Ishikawa (cell line): Measurements from ENCODE around the gene ACAN.

Experiments used
- CEBPB ChIP-seq: IDR thresholded peaks from 2 replicates; pipeline ENCODE4 v1.6.1; 2012
- CREB1 ChIP-seq: IDR thresholded peaks from 2 replicates; pipeline ENCODE4 v1.6.1; 2012; ENCODE audit warnings: low read depth
- EGR1 ChIP-seq: IDR thresholded peaks from 2 replicates; pipeline ENCODE4 v1.6.1; 2012
- EP300 ChIP-seq: IDR thresholded peaks from 2 replicates; pipeline ENCODE4 v1.6.1; 2012; ENCODE audit warnings: borderline replicate concordance
- FOXM1 ChIP-seq: IDR thresholded peaks from 2 replicates; pipeline ENCODE4 v1.6.1; 2012; ENCODE audit warnings: low read depth, borderline replicate concordance
- NFIC ChIP-seq: IDR thresholded peaks from 2 replicates; pipeline ENCODE4 v1.6.1; 2012
- RAD21 ChIP-seq: IDR thresholded peaks from 2 replicates; pipeline ENCODE4 v1.6.1; 2012; ENCODE audit warnings: low read depth
- REST ChIP-seq: IDR thresholded peaks from 2 replicates; pipeline ENCODE4 v1.6.1; 2012; ENCODE audit warnings: low read depth, mild to moderate bottlenecking
- TAF1 ChIP-seq: IDR thresholded peaks from 2 replicates; pipeline ENCODE4 v1.6.1; 2012; ENCODE audit warnings: low read depth, mild to moderate bottlenecking
- TCF12 ChIP-seq: IDR thresholded peaks from 2 replicates; pipeline ENCODE4 v1.6.1; 2012; ENCODE audit warnings: low read depth
- TEAD4 ChIP-seq: IDR thresholded peaks from 2 replicates; pipeline ENCODE4 v1.6.1; 2012
- YY1 ChIP-seq: IDR thresholded peaks from 2 replicates; pipeline ENCODE4 v1.6.1; 2012; ENCODE audit warnings: low read depth
- ZBTB7A ChIP-seq: IDR thresholded peaks from 2 replicates; pipeline ENCODE4 v1.6.1; 2012; ENCODE audit warnings: low read depth
- TF ChIP-seq, protein P1 (sequence below): IDR thresholded peaks from 2 replicates; pipeline ENCODE4 v1.6.1; 2012

Gene ACAN

DNA sequence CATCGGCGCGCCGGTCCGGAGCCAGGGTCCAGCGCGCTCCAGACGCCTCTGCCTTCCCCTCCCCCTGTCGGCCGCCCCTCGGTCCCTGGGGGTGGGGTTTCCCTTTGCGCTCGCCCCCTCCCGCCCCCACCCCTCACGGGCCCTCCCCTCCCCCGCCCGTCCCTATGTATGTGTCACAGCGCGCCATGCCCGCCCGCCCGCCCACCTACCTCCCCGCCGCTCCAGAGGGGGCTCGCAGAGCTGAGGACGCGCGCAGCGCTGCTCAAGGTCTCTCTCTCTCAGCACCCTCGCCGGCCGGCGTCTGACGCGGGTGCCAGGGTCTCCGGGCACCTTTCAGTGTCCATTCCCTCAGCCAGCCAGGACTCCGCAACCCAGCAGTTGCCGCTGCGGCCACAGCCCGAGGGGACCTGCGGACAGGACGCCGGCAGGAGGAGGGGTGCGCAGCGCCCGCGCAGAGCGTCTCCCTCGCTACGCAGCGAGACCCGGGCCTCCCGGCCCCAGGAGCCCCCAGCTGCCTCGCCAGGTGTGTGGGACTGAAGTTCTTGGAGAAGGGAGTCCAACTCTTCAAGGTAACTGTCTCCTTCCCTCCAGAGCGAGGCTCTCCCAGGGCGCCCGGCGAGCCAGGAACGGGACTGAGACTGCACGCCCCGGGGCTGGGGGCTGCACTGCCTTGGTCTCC is at the start of gene ACAN:
Gene ACAN (plus strand): TSS at position 196 of the 679 bp plus-strand sequence. CDS start 32,771 bp downstream, outside the sequence.
- TF ChIP-seq EGR1 (no peak), TAF1 (no peak), REST (no peak), TCF12 (no peak), EP300 (no peak)

GRCh38 chr15:88756521-88756920 is 46.7 kb upstream of the ACAN start:
- no peak for TF ChIP-seq FOXM1
- no peak for TF ChIP-seq NFIC
- TF ChIP-seq YY1, result no peak

- no peak for TF ChIP-seq YY1
- TF ChIP-seq ZBTB7A, result no peak
- no peak for TF ChIP-seq CREB1
- no peak for TF ChIP-seq EP300
- no peak for TF ChIP-seq REST
- no peak for TF ChIP-seq EGR1
- no peak for TF ChIP-seq TEAD4
- TF ChIP-seq NFIC, result no peak
- no peak for TF ChIP-seq RAD21
Observed at GRCh38 chr15:88756921-88757320, 46.3 kb upstream of the ACAN start.

DNA sequence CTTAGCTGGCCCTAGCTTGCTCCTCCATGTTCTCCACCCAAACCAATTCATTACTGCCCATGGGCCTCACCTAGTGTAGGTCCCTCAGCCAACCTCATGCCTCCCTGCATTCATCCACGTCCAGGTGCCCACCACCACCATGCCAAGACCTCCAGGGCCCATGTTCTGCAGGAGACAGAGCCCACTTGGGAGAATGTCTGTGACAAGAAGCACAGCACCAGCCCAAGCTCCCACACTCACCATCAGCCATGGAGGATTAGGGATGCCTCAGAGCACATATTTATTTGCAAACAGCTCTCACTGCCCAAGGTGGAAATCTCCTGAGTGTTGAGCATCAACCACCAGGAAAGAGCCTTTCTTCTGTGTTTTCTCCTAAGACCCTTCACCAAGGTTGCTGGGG is 43.4 kb upstream of the ACAN start:
- TF ChIP-seq RAD21, result no peak
- TF ChIP-seq FOXM1, result no peak
- TF ChIP-seq, protein P1, sequence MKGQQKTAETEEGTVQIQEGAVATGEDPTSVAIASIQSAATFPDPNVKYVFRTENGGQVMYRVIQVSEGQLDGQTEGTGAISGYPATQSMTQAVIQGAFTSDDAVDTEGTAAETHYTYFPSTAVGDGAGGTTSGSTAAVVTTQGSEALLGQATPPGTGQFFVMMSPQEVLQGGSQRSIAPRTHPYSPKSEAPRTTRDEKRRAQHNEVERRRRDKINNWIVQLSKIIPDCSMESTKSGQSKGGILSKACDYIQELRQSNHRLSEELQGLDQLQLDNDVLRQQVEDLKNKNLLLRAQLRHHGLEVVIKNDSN, result no peak
- TF ChIP-seq EGR1, result no peak
- no peak for TF ChIP-seq YY1
- no peak for TF ChIP-seq TEAD4
- no peak for TF ChIP-seq TAF1
- TF ChIP-seq CREB1, result no peak
- TF ChIP-seq TCF12, result no peak
- TF ChIP-seq NFIC, result no peak
- TF ChIP-seq ZBTB7A, result no peak
- no peak for TF ChIP-seq EP300

DNA sequence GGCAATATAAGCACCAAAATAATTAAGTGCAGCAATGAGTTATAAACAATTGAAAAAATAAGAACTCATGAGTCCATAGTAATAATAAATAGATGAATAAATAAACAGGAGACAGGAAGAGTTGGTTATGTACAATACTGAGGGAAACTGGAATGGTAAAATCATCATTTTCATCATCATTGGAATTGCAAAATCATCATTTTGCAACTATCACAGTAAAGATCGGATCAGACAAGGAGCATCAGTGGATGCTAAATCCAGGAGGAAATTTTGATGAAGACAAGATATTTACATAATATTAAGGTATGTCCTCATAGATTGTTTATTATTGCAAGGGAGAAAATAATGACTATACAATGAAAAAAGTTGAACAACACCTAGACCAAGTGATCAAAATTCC is 38.8 kb upstream of the ACAN start:
- no peak for TF ChIP-seq YY1
- TF ChIP-seq EP300, result no peak
- TF ChIP-seq TAF1, result no peak
- TF ChIP-seq ZBTB7A, result no peak
- TF ChIP-seq CREB1, result no peak
- no peak for TF ChIP-seq CEBPB
- TF ChIP-seq REST, result no peak
- TF ChIP-seq NFIC, result no peak
- no peak for TF ChIP-seq RAD21
- TF ChIP-seq, protein P1, result no peak
- TF ChIP-seq EGR1, result no peak

DNA sequence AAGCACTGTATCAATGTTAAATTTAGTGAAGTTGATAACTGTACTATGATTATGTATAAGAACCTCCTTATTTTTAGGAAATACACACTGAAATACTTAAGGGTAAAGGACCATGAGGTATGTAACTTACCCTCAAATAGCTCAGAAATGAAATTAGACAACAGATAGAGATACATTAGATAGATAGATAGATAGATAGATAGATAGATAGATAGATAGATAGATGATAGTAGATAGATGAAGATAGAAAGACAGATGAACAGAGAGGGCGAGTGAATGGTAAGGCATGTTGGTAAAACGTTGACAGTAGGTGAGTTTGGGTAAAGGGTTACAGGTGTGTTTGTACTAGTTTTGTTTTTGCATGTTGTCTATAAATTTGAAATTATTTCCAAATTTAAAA is 38.0 kb upstream of the ACAN start:
- TF ChIP-seq RAD21, result no peak
- TF ChIP-seq, protein P1, result no peak
- no peak for TF ChIP-seq YY1
- TF ChIP-seq CREB1, result no peak
- TF ChIP-seq ZBTB7A, result no peak
- no peak for TF ChIP-seq NFIC
